Small intestine (tissue), 7 donors: ENCODE results near the gene OR4S2. TPM values are rescaled to one million over a fixed set of nuclear protein-coding genes. Genes with fewer than 3 reads are reported as not detected.

ENCODE experiments used
- DNase-seq, 2 donors: peaks; one replicate each; pipeline versions ENCODE4 v3.0.0 to v3.0.0-alpha.2; 2013
- FAIRE-seq: peaks from 2 replicates; lab custom pipeline; 2012; peaks lifted over from hg19 to GRCh38; lab: Jason Lieb, UNC
- H3K27ac ChIP-seq, 3 donors: one replicate each; pipeline ENCODE4 v1.5.1; 2013; ENCODE audit warnings: low read length in 2 of 3, mild to moderate bottlenecking in 2 of 3, control low read depth in 1 of 3, inconsistent platforms in 1 of 3, low read depth in 1 of 3, moderate library complexity in 1 of 3
- H3K27me3 ChIP-seq, 3 donors: one replicate each; pipeline ENCODE4 v1.6.1; 2013; ENCODE audit warnings: low read length in 3 of 3, inconsistent platforms in 1 of 3; ENCODE audit not compliant: control insufficient read depth in 3 of 3, insufficient read depth in 3 of 3
- H3K36me3 ChIP-seq, 3 donors: one replicate each; pipeline ENCODE4 v1.6.1; 2013; ENCODE audit warnings: low read length in 3 of 3, inconsistent platforms in 1 of 3, low read depth in 1 of 3, mild to moderate bottlenecking in 1 of 3, moderate library complexity in 1 of 3; ENCODE audit not compliant: control insufficient read depth in 3 of 3, insufficient read depth in 2 of 3
- H3K4me1 ChIP-seq, 3 donors: one replicate each; pipeline ENCODE4 v1.6.1; 2013; ENCODE audit warnings: low read length in 2 of 3, inconsistent platforms in 1 of 3, low read depth in 1 of 3, mild to moderate bottlenecking in 1 of 3, moderate library complexity in 1 of 3; ENCODE audit not compliant: control insufficient read depth in 3 of 3, insufficient read depth in 2 of 3
- H3K4me3 ChIP-seq, 3 donors: one replicate each; pipeline ENCODE4 v1.5.1; 2013; ENCODE audit warnings: low read length in 3 of 3, control low read depth in 1 of 3, inconsistent platforms in 1 of 3, low read depth in 1 of 3, mild to moderate bottlenecking in 1 of 3, moderate library complexity in 1 of 3
- H3K9me3 ChIP-seq, 2 donors: one replicate each; pipeline ENCODE4 v1.6.1; 2013; ENCODE audit warnings: low read depth in 1 of 2, low read length in 1 of 2; ENCODE audit not compliant: control insufficient read depth in 2 of 2, insufficient read depth in 1 of 2
- WGBS, 3 donors: extraction: QIAGEN DNeasy Blood & Tissue Kit; methylation state at CpG; one replicate each; pipeline ENCODE4 v1.1.7; 2013; 5-methylcytosine and 5-hydroxymethylcytosine counted together
- polyA plus RNA-seq, 4 donors: library from polyadenylated mRNA; stranded (reverse) in 3 of 4; unstranded in 1 of 4; fragments of 200-250 nt in 3 of 4; fragments of 120-200 nt in 1 of 4; gene quantifications; one replicate each; pipeline versions ENCODE4 v1.2.1 to v1.2.3, GENCODE V29; 2013
- donor health status: healthy with polysubstance abuse.
- donor health status: control.
- donor health status: control.
- donor health status: Bipolar disorder and iron deficiency.
- donor health status: healthy.

OR4S2 gene
- polyA plus RNA-seq, 4 donors = not detected

- H3K9me3 ChIP-seq = peaks cover 0 to 20% of the 10 kb centered on the region in 2 donors
- H3K27me3 ChIP-seq = no peaks in the 10 kb centered on the region
- no peak for DNase-seq
- FAIRE-seq = no peak
- 64 to 83% (median 66%) methylated on average over 1 of the region's 1 CpG for WGBS, 3 donors
- H3K36me3 ChIP-seq = no peaks in the 10 kb centered on the region
- no peaks in the 10 kb centered on the region for H3K4me1 ChIP-seq
- no peak within 1 kb of the TSS for H3K4me3 ChIP-seq
- H3K27ac ChIP-seq = no peak within 1 kb of the TSS
Measured at GRCh38 chr11:55661901-55662300, 13.8 kb downstream of the OR4S2 start, which contains the start of gene OR4C6. OR4C6 (plus strand) TSS chr11:55662201; CDS start chr11:55665167, 2,966 bp downstream.

GRCh38 chr11:55669376-55669775 lies 21.2 kb downstream of the OR4S2 start:
- H3K27me3 ChIP-seq = no peaks in the 10 kb centered on the region
- 43 to 51% (median 49%) methylated on average over 2 of the region's 2 CpGs for WGBS, 3 donors

GRCh38 chr11:55673860-55674259 lies 25.7 kb downstream of the OR4S2 start:
- no peak overlapping the region for H3K4me3 ChIP-seq
- H3K27ac ChIP-seq = no peak overlapping the region
- WGBS, 3 donors = 62 to 64% (median 64%) methylated on average over 5 of the region's 5 CpGs
- H3K9me3 ChIP-seq = peaks cover 0 to 2% of the 10 kb centered on the region in 2 donors
- H3K27me3 ChIP-seq = no peaks in the 10 kb centered on the region
- H3K4me1 ChIP-seq = no peaks in the 10 kb centered on the region
- DNase-seq (no peak), FAIRE-seq (no peak)
- H3K36me3 ChIP-seq = no peaks in the 10 kb centered on the region

More at GRCh38 chr11:55669376-55669775, 21.2 kb downstream of the OR4S2 start:
- Histone ChIP-seq H3K4me1 (no peaks in the 10 kb centered on the region), H3K36me3 (no peaks in the 10 kb centered on the region), H3K4me3 (no peak overlapping the region), H3K27ac (no peak overlapping the region), H3K9me3 (peaks cover 0 to 13% of the 10 kb centered on the region in 2 donors)
- FAIRE-seq = no peak
- no peak for DNase-seq

- DNase-seq (peak in 1 of 2 donors; percentile 0), FAIRE-seq (no peak)
- Histone ChIP-seq H3K4me1 (no peaks in the 10 kb centered on the region), H3K27ac (no peak overlapping the region), H3K36me3 (peaks cover 0 to 2% (median 0%) of the 10 kb centered on the region in 3 donors), H3K27me3 (no peaks in the 10 kb centered on the region), H3K9me3 (peaks cover 0 to 21% of the 10 kb centered on the region in 2 donors), H3K4me3 (no peak overlapping the region)
- 77 to 82% (median 77%) methylated on average over 3 of the region's 3 CpGs for WGBS, 3 donors
Measured at GRCh38 chr11:55697817-55698216, 49.7 kb downstream of the OR4S2 start.

- Histone ChIP-seq H3K9me3 (peaks cover 0 to 15% of the 10 kb centered on the region in 2 donors), H3K27ac (no peak overlapping the region), H3K4me1 (no peaks in the 10 kb centered on the region), H3K36me3 (peaks cover 0 to 2% (median 0%) of the 10 kb centered on the region in 3 donors), H3K27me3 (no peaks in the 10 kb centered on the region), H3K4me3 (no peak overlapping the region)
- WGBS, 3 donors = 77 to 85% (median 79%) methylated on average over 4 of the region's 4 CpGs
- FAIRE-seq (no peak), DNase-seq (no peak)
Measured at GRCh38 chr11:55701429-55701828, 53.3 kb downstream of the OR4S2 start.

Other genes with a start within 250 kb of the OR4S2 start
- not detected for gene OR4C15, start 93.9 kb upstream of the OR4S2 start, polyA plus RNA-seq
- not detected for gene OR4C16, start 76.2 kb upstream of the OR4S2 start, polyA plus RNA-seq
- gene OR4C11, start 40.7 kb upstream of the OR4S2 start, polyA plus RNA-seq = not detected
- not detected for gene OR4P4, start 13.2 kb upstream of the OR4S2 start, polyA plus RNA-seq
- gene OR4C6, start 13.9 kb downstream of the OR4S2 start, polyA plus RNA-seq = not detected
- not detected for gene OR5D13, start 125.1 kb downstream of the OR4S2 start, polyA plus RNA-seq
- gene OR5D14, start 147.2 kb downstream of the OR4S2 start, polyA plus RNA-seq = not detected
- not detected for gene OR5L1, start 163.0 kb downstream of the OR4S2 start, polyA plus RNA-seq
- gene OR5D18, start 171.3 kb downstream of the OR4S2 start, polyA plus RNA-seq = not detected
- not detected for gene OR5L2, start 178.9 kb downstream of the OR4S2 start, polyA plus RNA-seq
- not detected for gene OR5D16, start 190.4 kb downstream of the OR4S2 start, polyA plus RNA-seq
- not detected for gene TRIM51, start 235.0 kb downstream of the OR4S2 start, polyA plus RNA-seq